Astrocyte (in vitro differentiated cells and primary cell): ENCODE results near the gene GFOD1.

Source experiments
- CTCF ChIP-seq: IDR thresholded peaks from 2 replicates; pipeline ENCODE4 v1.5.1; 2011; ENCODE audit warnings: low read depth, mild to moderate bottlenecking, inconsistent platforms, low read length, moderate library complexity; ENCODE audit not compliant: insufficient read depth
- EZH2 ChIP-seq: IDR thresholded peaks from 2 replicates; pipeline ENCODE4 v1.6.1; 2012; ENCODE audit warnings: mild to moderate bottlenecking, low read length, inconsistent platforms; ENCODE audit not compliant: insufficient read depth

GRCh38 chr6:13472099-13472498, 15.3 kb downstream of the GFOD1 start:
- TF ChIP-seq EZH2 (no peak), CTCF (no peak)
